ENCODE data around the gene CHRNB1. TPM values are rescaled to one million over a fixed set of nuclear protein-coding genes. Genes with fewer than 3 reads are reported as not detected.
"Not testable (repeated sequence)": the region's sequence is repeated elsewhere in the genome, so short reads cannot be mapped to it uniquely, and the experiment has no call there.

CHRNB1 gene
- total RNA-seq, 1 donor from 2014 or later: 7.5 TPM

DNA sequence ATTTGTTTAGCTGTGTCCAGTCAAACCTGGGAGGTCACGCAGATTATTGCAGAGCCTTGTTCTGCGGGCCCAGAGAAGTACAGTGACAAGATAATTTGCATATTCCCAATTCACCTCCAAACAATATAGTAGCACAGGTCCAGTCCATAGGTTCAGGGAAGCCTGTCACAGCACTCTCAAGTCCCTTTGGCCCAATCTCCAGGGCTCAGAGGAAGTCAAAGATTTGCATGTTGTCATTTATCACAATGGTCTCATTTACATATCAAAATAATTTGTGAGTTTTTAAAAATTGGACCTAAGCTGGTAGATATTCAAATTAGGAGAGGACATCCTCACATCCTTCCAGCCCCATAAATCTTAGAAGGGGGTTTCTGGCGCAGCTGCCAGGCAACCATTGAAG is 22.6 kb downstream of the CHRNB1 start:
- TF ChIP-seq EZH2phosphoT487 (IDR thresholded peaks at IDR 0.05) (no peak), EZH2 (IDR thresholded peaks at IDR 0.05) (no peak)
- TF ChIP-seq, protein P1, sequence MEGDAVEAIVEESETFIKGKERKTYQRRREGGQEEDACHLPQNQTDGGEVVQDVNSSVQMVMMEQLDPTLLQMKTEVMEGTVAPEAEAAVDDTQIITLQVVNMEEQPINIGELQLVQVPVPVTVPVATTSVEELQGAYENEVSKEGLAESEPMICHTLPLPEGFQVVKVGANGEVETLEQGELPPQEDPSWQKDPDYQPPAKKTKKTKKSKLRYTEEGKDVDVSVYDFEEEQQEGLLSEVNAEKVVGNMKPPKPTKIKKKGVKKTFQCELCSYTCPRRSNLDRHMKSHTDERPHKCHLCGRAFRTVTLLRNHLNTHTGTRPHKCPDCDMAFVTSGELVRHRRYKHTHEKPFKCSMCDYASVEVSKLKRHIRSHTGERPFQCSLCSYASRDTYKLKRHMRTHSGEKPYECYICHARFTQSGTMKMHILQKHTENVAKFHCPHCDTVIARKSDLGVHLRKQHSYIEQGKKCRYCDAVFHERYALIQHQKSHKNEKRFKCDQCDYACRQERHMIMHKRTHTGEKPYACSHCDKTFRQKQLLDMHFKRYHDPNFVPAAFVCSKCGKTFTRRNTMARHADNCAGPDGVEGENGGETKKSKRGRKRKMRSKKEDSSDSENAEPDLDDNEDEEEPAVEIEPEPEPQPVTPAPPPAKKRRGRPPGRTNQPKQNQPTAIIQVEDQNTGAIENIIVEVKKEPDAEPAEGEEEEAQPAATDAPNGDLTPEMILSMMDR (IDR thresholded peaks at IDR 0.05): no peak
- H3K36me3 Mint-ChIP-seq: peaks cover 6% of the 10 kb centered on the region
- Histone ChIP-seq H3K9ac (no peak overlapping the region), H2AFZ (replicated peaks) (no peak overlapping the region), H3K79me2 (ENCODE audit: low read depth) (peaks cover 5% of the 10 kb centered on the region), H3F3A (ENCODE audit: low read depth) (no peaks in the 10 kb centered on the region), H3K4me2 (no peak overlapping the region), H3K27me3 (no peaks in the 10 kb centered on the region), H3K4me1 (no peaks in the 10 kb centered on the region), H3K27ac (no peak overlapping the region), H3K36me3 (no peaks in the 10 kb centered on the region), H3K9me3 (ENCODE audit: low read depth) (no peaks in the 10 kb centered on the region), H3K4me3 (no peak overlapping the region), H4K20me1 (ENCODE audit: low read depth) (peaks cover 24% of the 10 kb centered on the region)
- DNase-seq (ENCODE audit: low spot score): no peak
- peaks cover 8% of the 10 kb centered on the region for H3K27me3 Mint-ChIP-seq (ENCODE audit: insufficient read depth, low read depth)
- H3K27ac Mint-ChIP-seq: peak overlapping the region; percentile 63
- H3K9me3 Mint-ChIP-seq: no peaks in the 10 kb centered on the region
- H3K4me1 Mint-ChIP-seq: peaks cover 25% of the 10 kb centered on the region
- peak overlapping the region; percentile 27 for H3K4me3 Mint-ChIP-seq

DNA sequence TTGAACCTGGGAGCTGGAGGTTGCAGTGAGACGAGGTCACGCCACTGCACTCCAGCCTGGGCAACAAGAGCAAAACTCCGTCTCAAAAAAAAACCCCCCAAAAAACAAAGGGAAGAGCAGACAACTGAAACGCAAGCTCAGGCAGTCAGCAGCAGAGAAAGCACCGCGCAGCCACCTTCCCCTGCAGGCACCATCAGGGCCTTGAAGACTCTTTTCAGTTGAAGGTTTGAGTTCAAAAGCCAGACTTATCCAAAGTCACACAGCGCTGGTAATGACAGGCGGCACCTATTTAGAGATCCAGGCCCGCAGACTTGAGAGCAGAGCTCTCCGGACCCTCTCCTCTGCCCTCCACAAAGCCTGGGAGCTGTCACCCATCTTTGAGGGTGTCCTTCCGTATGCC is 23.4 kb downstream of the CHRNB1 start:
- H3K27ac ChIP-seq: no peak overlapping the region
- Mint-ChIP-seq H3K9me3 (no peaks in the 10 kb centered on the region), H3K27me3 (ENCODE audit: insufficient read depth, low read depth) (peaks cover 8% of the 10 kb centered on the region), H3K36me3 (peaks cover 6% of the 10 kb centered on the region), H3K4me3 (no peak overlapping the region), H3K4me1 (peaks cover 25% of the 10 kb centered on the region), H3K27ac (no peak overlapping the region)
- H2AFZ ChIP-seq (replicated peaks): no peak overlapping the region
- H3K4me2 ChIP-seq: no peak overlapping the region
- no peaks in the 10 kb centered on the region for H3K9me3 ChIP-seq (ENCODE audit: low read depth)
- no peak overlapping the region for H3K9ac ChIP-seq
- TF ChIP-seq EZH2phosphoT487 (IDR thresholded peaks at IDR 0.05): no peak
- TF ChIP-seq, protein P1 (IDR thresholded peaks at IDR 0.05): no peak
- no peak for TF ChIP-seq EZH2 (IDR thresholded peaks at IDR 0.05)
- H3K4me3 ChIP-seq: no peak overlapping the region
- H3F3A ChIP-seq (ENCODE audit: low read depth): no peaks in the 10 kb centered on the region
- H3K4me1 ChIP-seq: no peaks in the 10 kb centered on the region
- H3K36me3 ChIP-seq: no peaks in the 10 kb centered on the region
- no peak for DNase-seq (ENCODE audit: low spot score)
- no peaks in the 10 kb centered on the region for H3K27me3 ChIP-seq
- peaks cover 11% of the 10 kb centered on the region for H3K79me2 ChIP-seq (ENCODE audit: low read depth)
- H4K20me1 ChIP-seq (ENCODE audit: low read depth): peaks cover 24% of the 10 kb centered on the region

DNA sequence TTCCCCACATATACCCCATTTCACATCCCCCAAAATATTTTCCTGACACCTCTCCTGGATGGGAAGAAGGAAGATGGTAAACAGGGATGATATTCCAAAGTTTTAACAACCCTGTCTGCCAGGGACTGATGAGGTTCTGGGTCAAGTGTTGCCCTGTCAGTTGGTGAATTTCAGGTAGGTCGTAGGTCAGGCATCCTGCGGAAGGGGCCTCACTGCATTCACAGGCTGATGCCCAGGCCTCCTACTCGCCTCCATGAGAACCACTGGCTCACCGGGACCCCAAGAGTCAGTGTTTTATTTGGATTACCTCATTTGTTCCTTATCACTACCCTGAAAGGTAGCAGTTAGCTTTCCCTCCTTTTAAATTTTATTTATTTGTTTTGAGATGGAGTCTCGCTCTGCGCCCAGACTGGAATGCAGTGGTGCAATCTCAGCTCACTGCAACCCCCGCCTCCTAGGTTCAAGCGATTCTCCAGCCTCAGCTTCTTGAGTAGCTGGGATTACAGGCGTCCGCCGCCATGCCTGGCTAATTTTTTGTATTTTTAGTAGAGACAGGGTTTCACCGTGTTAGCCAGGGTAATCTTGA is 24.0 kb downstream of the CHRNB1 start:
- Mint-ChIP-seq H3K4me1 (peaks cover 25% of the 10 kb centered on the region), H3K36me3 (peaks cover 6% of the 10 kb centered on the region), H3K9me3 (no peaks in the 10 kb centered on the region), H3K27me3 (ENCODE audit: insufficient read depth, low read depth) (peaks cover 8% of the 10 kb centered on the region), H3K27ac (no peak overlapping the region), H3K4me3 (no peak overlapping the region)
- Histone ChIP-seq H2AFZ (replicated peaks) (no peak overlapping the region), H3K36me3 (no peaks in the 10 kb centered on the region), H3K27ac (no peak overlapping the region), H3F3A (ENCODE audit: low read depth) (no peaks in the 10 kb centered on the region), H3K9me3 (ENCODE audit: low read depth) (no peaks in the 10 kb centered on the region), H4K20me1 (ENCODE audit: low read depth) (peaks cover 24% of the 10 kb centered on the region), H3K79me2 (ENCODE audit: low read depth) (peaks cover 16% of the 10 kb centered on the region), H3K4me1 (no peaks in the 10 kb centered on the region), H3K27me3 (no peaks in the 10 kb centered on the region), H3K4me3 (no peak overlapping the region), H3K4me2 (no peak overlapping the region), H3K9ac (no peak overlapping the region)
- no peak for DNase-seq (ENCODE audit: low spot score)
- TF ChIP-seq, protein P1 (IDR thresholded peaks at IDR 0.05): no peak
- TF ChIP-seq EZH2 (IDR thresholded peaks at IDR 0.05) (no peak), EZH2phosphoT487 (IDR thresholded peaks at IDR 0.05) (no peak)

DNA sequence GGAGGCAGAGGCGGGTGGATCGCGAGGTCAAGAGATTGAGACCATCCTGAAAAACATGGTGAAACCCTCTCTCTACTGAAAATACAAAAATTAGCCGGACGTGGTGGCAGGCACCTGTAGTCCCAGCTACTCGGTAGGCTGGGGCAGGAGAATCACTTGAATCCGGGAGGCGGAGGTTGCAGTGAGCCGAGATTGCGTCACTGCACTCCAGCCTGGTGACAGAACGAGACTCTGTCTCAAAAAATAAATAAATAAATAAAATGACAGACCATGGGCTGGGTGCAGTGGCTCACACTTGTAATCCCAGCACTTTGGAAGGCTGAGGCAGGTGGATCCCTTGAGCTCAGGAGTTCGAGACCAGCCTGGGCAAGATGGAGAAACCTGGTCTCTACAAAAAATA is 25.0 kb downstream of the CHRNB1 start:
- not testable (repeated sequence) for H2AFZ ChIP-seq (replicated peaks); H3K9me3 ChIP-seq (ENCODE audit: low read depth); H3K9ac ChIP-seq; H3K36me3 ChIP-seq; H3K4me2 ChIP-seq; H3K4me3 Mint-ChIP-seq; H3K4me1 ChIP-seq; H3K9me3 Mint-ChIP-seq; H3K27ac Mint-ChIP-seq; H3K4me3 ChIP-seq; DNase-seq (ENCODE audit: low spot score); H3F3A ChIP-seq (ENCODE audit: low read depth); H3K36me3 Mint-ChIP-seq; H3K27me3 ChIP-seq; H3K27me3 Mint-ChIP-seq (ENCODE audit: insufficient read depth, low read depth); H3K27ac ChIP-seq
- H3K79me2 ChIP-seq (ENCODE audit: low read depth): peaks cover 23% of the 10 kb centered on the region
- peaks cover 25% of the 10 kb centered on the region for H3K4me1 Mint-ChIP-seq
- peaks cover 24% of the 10 kb centered on the region for H4K20me1 ChIP-seq (ENCODE audit: low read depth)

DNA sequence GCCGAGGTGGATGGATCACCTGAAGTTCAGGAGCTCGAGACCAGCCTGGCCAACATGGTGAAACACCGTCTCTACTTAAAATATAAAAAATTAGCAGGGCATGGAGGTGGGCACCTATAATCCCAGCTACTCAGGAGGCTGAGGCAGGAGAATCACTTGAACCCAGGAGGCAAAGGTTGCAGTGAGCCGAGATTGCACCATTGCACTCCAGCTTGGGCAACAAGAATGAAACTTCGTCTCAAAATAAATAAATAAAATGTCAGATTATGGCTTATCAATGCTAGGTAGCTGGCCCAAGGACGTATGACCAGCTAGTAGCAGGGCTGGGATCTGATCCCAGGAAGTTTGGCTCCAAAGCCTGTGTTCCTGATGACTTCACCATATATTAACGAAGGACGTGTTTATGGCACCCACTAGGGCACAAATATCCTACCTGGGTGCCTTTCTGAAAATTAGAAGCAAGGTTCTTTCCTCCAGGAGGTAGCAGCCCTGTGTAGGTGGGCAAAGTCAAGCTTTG is 25.7 kb downstream of the CHRNB1 start:
- not testable (repeated sequence) for H3K36me3 ChIP-seq; H3K4me3 ChIP-seq; H3K27me3 Mint-ChIP-seq (ENCODE audit: insufficient read depth, low read depth); H3K9me3 Mint-ChIP-seq; H3K9me3 ChIP-seq (ENCODE audit: low read depth); H3K4me1 ChIP-seq; H3K9ac ChIP-seq; H3K27ac Mint-ChIP-seq; H3K4me3 Mint-ChIP-seq; DNase-seq (ENCODE audit: low spot score); H3F3A ChIP-seq (ENCODE audit: low read depth); H3K36me3 Mint-ChIP-seq; H3K27ac ChIP-seq; H3K27me3 ChIP-seq; H2AFZ ChIP-seq (replicated peaks); H3K4me2 ChIP-seq
- Histone ChIP-seq H3K79me2 (ENCODE audit: low read depth) (peaks cover 29% of the 10 kb centered on the region), H4K20me1 (ENCODE audit: low read depth) (peaks cover 24% of the 10 kb centered on the region)
- H3K4me1 Mint-ChIP-seq: peaks cover 25% of the 10 kb centered on the region
